ENCODE measurements around the gene CHMP6.
A peak's percentile ranks its signal among the peaks of the same experiment; 100 is the strongest.
"Not testable (repeated sequence)": the region's sequence is repeated elsewhere in the genome, so short reads cannot be mapped to it uniquely, and the experiment has no call there.

The CHMP6 gene

GRCh38 chr17:81016575-81016974 is 24.9 kb downstream of the CHMP6 start:
- DNase-seq: no peak

- not testable (repeated sequence) for DNase-seq
Measured at GRCh38 chr17:81017330-81017729, 25.7 kb downstream of the CHMP6 start.

- peak; percentile 21 for DNase-seq
Measured at GRCh38 chr17:81018044-81018802, 26.6 kb downstream of the CHMP6 start.

GRCh38 chr17:81019563-81020442 is 28.2 kb downstream of the CHMP6 start:
- no peak for DNase-seq

GRCh38 chr17:81020443-81020766 is 28.8 kb downstream of the CHMP6 start:
- no peak for DNase-seq

- DNase-seq: no peak
Measured at GRCh38 chr17:81020767-81021497, 29.3 kb downstream of the CHMP6 start.

GRCh38 chr17:81021531-81022343 is 30.1 kb downstream of the CHMP6 start:
- DNase-seq: no peak

- DNase-seq: no peak
Measured at GRCh38 chr17:81022344-81022676, 30.7 kb downstream of the CHMP6 start.

- DNase-seq: no peak
Measured at GRCh38 chr17:81025065-81025740, 33.6 kb downstream of the CHMP6 start.

GRCh38 chr17:81025741-81026129 is 34.1 kb downstream of the CHMP6 start:
- no peak for DNase-seq

- DNase-seq: no peak
Measured at GRCh38 chr17:81026266-81027036, 34.8 kb downstream of the CHMP6 start.

GRCh38 chr17:81027038-81027437 is 35.4 kb downstream of the CHMP6 start:
- DNase-seq: no peak

GRCh38 chr17:81027591-81028505 is 36.2 kb downstream of the CHMP6 start:
- no peak for DNase-seq

GRCh38 chr17:81028506-81028858 is 36.8 kb downstream of the CHMP6 start:
- no peak for DNase-seq

GRCh38 chr17:81029859-81030258 is 38.2 kb downstream of the CHMP6 start:
- no peak for DNase-seq

GRCh38 chr17:81030312-81030711 is 38.7 kb downstream of the CHMP6 start:
- DNase-seq: not testable (repeated sequence)

- DNase-seq: no peak
Measured at GRCh38 chr17:81030741-81031565, 39.3 kb downstream of the CHMP6 start.

GRCh38 chr17:81031566-81032550 is 40.2 kb downstream of the CHMP6 start:
- no peak for DNase-seq
